Caki2 (cell line): ENCODE results near the gene KRT222. TPM values are rescaled to one million over a fixed set of nuclear protein-coding genes. Genes with fewer than 3 reads are reported as not detected.

Source experiments
- DNase-seq: peaks from one replicate; pipeline ENCODE4 v3.0.0-alpha.2; 2015; ENCODE audit warnings: low read depth
- in situ Hi-C: cut with HindIII; loops from 2 replicates; pipeline ENCODE4 v1.10.0; 2016; ENCODE audit warnings: low sequenced_read_pairs, low pct_unique_long_range_greater_than_20kb, mixed read lengths
- total RNA-seq: library from RNA; depleted of rRNA; stranded (reverse); fragments of >200 nt; shearing (Covaris generic); gene quantifications from 2 replicates; pipeline ENCODE4 v1.2.3, GENCODE V29; 2014; ENCODE audit warnings: low replicate concordance; rRNA removed

KRT222 gene
- 3.1 and 6.8 TPM in 2 replicates for total RNA-seq

DNA sequence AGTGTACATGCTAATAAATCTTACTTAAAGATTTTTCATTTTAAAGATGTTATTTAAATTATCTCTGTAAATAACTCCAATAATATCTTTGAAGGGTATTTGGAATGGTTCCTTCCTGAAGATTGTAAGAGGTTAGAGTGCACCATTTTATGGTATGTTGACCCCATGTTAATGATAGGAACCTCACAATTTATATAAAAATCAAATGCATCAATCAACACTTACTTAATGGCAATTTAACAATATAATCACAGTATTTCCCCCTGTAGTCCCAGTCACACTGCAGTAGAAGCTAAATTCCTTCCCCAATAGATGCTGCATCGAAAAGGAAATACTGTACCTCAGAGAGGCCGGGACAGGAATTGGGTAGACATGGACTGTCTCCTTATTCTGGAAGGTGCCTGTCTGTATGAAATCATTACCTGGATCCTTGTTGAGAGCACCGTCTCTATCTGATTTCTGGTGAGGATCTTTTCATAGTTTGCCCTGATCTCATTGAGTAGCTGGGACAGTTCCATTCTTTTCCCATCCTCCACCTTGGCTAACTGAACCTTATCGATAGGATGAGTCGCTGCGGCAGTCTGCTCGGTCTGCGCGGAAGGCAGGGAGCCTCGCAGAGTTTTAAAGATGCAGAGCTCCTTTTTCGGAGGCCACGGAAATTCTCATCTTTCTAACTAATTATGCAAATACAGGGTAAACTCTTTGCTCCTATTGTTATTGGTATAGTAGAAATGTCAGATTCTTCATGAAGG, at the start of gene KRT222:
Gene KRT222 (minus strand): TSS at position 596 of the 752 bp plus-strand sequence. CDS start 78 bp downstream, at position 518.
- DNase-seq = peak; percentile 15
- in situ Hi-C loops = no loop called here

DNA sequence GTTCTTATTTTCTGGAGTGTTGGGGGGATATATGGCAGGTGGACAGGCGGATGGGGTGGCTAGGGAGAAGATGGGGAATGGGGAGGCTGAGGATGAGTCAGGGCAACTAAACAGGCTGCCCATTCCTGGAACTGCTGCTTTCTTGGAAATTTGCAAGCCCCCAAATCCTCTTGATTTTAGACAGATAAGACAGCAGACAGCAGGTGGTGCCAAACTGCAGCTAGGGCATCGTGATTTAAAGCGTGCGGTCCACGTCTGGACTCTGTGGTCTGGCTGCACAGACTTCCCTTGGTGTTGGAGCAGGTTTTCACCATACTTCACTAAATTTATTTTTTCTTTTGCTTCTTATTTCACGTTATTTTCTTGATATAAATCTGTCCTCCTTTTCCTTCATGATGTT, 49.5 kb upstream of the KRT222 start:
- in situ Hi-C loops = no loop called here
- DNase-seq = no peak

DNA sequence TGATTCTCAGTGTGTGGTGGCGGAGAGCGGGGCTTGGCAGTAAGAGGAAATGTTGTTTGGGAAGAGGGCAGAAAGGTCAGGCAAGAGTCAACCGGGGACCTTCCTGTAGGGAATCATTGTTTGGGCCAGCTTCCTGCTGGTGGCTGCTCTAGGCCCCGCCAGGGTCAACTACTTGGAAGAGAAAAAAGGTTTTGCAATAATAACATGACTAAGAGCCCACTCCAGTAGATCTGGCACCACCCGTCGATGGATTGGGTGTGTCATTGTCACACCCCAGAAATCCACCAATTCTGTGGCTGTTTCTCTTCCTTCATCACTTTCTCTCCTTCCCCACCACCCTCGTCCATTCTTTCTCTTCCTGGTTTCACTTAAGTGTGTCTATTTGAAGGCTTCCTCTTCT, 42.8 kb upstream of the KRT222 start:
- peak; percentile 60 for DNase-seq
- in situ Hi-C loops = no loop called here

DNA sequence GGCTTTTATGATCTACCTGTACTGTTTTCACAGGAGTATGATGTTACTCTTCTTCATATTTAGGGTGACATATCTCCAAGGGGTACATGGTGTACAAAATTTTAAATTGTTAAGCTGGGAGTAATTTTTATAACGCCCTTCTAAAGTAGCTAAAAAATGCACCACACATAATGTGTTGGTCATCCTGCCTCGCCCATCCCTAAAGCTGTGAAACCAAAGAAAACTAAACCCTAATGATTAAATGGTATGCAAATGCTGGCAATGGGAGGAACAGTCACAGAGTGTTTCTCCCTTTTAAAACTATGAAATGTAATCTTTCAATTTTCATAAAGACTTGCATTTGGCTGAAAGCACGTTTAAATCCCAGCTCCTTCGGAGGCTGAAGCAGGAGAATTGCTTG, 40.6 kb upstream of the KRT222 start:
- in situ Hi-C loops = no loop called here
- DNase-seq = peak; percentile 13

DNA sequence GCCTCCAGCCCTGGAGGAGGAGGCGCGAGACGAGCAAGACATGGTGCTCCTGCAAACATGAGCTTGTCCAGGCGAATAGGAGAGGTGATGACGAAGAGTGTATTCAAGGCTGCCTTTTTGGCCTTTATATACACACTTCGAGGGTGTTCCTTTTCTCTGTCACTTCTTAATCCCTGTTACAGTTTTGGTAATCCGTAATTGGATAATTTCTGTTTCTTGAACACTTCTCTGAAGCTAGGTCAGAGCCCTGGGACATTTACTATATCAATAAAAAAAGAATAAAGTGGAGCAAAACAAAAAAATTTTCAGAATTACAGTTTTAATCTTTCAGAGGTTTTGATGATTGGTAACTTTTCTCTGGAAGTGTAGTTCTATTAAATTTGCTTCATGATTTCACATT, 38.7 kb upstream of the KRT222 start, which contains the start of gene KRT24:
Gene KRT24 (minus strand): TSS at position 101 of the 400 bp plus-strand sequence. CDS start 59 bp downstream, at position 42.
- DNase-seq = no peak
- in situ Hi-C loops = no loop called here

DNA sequence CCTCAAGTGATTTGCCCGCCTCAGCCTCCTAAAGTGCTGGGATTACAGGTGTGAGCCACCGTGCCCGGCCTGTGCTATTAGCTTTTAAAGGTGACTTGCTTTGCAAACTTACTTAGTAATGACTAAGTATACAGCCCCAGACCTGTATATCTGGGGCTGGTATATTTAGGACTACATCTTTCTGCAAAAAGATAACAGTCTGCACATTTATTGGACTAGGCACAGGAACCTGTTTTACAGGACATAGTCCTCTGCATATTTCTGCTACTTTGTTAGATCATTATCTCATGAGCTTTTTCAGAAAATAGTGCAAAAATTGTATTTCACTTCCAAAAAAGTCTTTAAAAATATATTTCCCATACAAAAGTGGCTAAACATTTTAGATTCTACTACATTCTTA, 37.3 kb upstream of the KRT222 start:
- in situ Hi-C loops = no loop called here
- DNase-seq = no peak

DNA sequence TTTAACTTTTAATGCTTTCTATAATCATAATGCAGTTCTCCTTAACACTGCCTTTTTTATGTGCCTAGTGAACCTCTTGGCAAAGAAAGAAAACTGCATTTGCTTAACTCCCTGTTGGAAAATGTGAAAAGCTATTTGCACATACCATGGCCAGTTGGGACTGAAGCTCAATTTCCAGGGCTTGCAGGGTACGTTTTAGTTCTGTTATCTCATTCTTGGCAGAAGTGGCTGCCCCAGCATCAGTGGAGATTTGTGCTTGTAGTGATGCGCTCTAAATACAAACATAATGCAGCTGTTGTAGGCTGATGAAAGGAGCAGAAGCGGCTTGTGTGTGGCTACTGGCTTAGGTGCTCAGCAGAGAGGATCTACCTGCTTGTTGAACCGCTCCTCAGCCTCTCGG, 34.9 kb upstream of the KRT222 start:
- DNase-seq = no peak
- in situ Hi-C loops = no loop called here

DNA sequence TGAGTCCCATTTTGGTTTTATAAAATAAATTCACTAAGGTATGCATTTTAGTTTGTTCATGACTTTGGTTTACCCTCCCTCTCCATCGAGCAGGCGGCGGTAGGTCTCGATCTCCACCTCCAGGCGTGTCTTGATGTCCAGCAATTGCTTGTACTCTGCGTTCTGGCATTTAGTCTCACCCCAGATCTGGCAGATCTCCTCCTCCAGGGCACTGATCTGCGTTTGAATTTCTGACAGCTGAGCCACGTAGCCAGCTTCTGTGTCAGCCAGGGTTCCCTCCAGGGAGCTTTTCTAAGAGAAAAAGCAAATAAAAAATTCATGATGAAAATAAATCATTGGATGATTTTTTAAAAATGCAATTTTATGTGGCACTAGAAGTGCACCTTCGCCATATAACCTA, 34.4 kb upstream of the KRT222 start:
- no peak for DNase-seq
- in situ Hi-C loops = no loop called here

DNA sequence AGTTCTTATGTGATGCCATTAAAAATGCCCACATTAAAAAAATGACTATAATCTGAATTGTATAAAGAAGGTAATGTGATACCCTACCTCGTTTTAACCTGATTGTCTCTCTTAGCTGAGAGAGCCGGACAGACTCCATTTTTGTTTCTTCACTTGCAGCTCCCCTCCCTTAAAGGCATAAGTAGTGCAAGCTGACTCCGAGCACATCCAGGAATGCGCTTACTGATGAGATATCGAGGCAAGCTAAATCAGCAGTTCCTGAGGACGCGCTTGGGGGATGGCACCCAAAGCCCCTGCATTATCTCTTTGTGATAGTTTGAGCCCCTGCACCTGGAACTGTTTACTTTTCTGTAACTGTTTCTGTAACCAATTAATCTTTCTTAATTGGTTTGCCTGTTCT, 32.3 kb upstream of the KRT222 start:
- no peak for DNase-seq
- in situ Hi-C loops = no loop called here

DNA sequence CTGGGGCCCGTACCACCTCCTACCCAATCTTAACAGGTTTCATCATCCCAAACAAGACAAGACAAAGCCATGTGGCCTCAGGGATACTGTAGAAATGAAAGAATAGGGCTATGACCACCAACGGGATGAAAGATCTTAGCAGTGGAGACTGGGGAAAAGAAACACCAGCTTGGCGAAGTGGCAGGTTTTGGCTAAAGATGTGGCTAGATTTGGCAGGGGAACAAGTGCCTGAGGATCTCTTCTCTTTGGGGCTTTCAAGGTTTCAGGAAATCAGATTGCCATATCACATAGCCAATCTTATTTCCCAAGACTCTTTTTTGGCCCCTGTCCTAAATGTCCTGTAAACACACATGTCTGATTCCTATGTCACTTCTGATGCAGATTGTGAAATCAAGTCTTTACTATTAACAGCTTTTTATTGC, 31.7 kb upstream of the KRT222 start:
- in situ Hi-C loops = no loop called here
- no peak for DNase-seq

DNA sequence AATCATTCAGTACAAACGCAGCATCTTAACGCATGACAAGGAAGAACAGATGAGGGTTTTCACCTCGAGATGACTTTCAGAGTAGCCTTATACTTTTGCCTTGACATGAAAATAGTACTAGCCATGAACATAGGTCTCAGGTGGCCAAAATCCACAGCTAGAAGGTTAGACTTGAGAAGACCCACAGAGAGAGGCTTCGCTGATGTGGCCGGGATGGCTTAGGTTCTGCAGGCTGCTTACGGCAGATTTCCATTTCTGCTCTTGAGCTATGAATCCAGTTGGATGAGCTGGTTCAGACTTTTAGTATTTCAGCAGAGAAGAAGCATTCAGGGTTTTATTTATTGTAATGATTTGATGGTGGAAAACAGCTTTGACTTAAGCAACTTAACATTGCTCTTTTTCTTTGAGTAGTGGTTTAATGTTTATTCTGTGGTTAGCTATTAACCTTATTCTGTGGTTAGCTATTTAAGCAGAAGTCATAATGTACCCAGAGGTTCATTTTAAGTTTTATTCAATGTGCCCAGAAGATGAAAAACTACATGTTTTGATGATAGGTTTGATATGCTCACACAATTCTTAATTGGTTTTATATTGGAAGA, 31.0 kb upstream of the KRT222 start:
- in situ Hi-C loops = no loop called here
- peak; percentile 23 for DNase-seq

DNA sequence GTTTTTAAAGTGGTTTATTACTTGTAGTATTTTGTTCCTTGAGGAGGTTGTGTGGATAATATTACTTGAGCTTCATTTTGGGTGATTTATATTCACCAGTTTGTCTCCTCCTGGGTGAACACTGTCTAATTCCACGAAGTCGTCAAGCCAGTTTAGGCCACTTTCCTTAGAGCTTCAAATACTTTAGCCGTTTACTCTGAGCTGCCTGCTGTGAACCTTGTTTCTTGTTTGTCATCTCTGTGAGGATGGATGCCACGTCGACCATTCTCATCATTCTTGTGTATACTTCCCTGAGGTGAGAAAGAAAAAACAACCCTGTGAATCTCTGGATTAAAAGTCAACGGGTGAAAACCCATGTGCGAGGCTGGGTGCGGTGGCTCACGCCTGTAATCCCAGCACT, 29.6 kb upstream of the KRT222 start:
- in situ Hi-C loops = no loop called here

DNA sequence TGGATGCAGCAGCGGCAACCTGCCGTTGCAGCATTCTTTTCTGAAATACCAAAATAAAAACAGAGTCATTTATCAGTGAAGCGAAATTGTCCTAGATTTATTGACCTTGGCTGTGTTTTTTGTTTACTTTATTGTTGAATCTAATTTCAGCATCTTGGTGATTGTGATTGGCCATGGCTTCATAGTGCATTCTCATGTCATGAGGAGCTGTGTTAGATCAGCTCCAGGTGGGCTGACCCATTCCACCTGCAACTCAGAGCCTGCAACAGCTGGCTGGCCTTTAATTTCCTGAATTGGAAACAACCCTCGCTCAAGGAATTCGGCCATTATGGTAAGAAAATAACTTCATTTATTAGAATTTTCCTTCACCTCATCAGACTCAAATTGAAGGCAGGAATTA, 22.1 kb upstream of the KRT222 start:
- in situ Hi-C loops = no loop called here
- DNase-seq = no peak

More for the DNA sequence above, 29.6 kb upstream of the KRT222 start:
- DNase-seq = no peak

DNA sequence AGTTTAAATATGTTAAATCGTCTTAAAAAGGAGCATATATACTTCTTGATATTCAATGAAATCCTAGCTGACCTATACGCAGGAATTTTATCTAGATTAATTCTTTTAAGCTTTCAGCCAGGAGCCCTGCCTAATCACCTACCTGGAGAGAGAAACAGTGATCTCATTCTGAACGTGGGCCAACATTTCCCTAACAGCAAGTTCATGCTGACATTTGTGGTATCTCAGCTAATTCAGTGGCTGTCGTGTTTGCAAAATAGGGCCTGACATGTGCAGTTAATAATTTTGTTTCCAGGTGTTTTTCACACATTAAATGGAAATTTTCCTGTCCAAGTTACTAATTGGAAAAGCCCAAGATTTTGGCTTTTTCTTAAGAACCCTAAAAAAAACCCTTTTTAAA, 21.2 kb upstream of the KRT222 start:
- no peak for DNase-seq

DNA sequence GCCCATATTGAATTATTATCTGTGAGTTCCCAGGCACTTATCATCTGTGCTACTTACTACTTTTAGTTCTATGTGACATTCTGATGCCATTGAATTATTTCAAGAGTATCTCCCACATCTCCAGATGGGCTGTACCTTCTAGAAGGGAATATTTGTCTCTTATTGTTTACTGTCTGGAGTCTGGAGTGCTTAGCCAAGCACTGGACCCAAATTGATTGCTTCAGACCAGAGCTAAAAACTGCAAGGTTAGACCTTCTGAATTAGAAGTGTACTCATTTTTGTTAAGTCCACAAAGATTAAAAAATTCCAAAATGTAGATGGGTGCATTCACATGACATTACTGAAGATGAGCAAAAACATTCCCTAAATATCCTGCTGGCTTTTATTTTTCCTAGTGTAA, 16.0 kb upstream of the KRT222 start:
- in situ Hi-C loops = no loop called here
- DNase-seq = no peak

More for the DNA sequence above, 21.2 kb upstream of the KRT222 start:
- in situ Hi-C loops = no loop called here

DNA sequence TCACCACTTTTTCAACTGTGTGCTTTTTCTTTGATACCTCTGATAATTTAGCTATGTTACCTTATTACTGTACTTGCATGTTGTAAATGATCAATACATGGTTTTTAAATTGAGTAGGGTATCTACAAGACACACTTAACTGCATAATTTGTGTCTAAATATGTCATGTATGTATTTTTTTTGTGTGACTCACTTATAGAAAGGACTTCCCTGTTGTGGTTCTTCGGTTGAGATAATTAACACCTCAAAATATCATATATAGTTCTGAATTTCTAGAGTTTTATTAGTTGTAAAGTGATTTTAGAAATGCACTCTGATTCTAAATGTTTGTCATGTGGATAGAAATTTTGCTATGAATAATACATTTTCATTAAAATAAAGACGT, 14.5 kb upstream of the KRT222 start:
- in situ Hi-C loops = no loop called here
- no peak for DNase-seq

DNA sequence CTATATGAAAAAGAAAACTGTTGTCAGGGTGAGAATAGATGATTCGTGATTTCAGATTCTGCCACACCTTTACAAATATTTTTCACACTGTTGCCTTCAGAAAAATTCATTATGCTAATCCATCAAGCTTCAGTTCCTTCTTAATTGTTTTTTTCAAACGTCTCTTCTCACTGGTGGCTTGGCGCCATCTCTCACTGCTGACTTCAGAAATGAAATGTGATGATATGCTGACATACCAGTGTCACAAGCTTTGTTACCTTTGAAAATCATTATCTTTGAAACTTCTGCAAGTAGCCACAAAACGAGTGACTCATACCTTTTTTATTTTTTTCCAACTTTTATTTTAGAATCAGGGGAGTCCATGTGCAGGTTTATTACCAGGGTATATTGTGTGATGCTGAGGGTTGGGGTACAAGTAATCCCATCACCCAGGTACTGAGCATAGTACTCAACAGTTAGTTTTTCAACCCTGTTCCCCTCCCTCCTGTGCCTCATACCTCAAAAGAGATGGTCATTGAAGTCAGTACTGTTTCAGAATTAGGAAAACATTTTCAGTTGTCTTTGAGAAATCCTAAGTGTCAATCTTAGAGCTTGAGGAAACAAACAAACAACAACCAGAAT, 14.0 kb upstream of the KRT222 start:
- in situ Hi-C loops = no loop called here
- DNase-seq = peak; percentile 60

DNA sequence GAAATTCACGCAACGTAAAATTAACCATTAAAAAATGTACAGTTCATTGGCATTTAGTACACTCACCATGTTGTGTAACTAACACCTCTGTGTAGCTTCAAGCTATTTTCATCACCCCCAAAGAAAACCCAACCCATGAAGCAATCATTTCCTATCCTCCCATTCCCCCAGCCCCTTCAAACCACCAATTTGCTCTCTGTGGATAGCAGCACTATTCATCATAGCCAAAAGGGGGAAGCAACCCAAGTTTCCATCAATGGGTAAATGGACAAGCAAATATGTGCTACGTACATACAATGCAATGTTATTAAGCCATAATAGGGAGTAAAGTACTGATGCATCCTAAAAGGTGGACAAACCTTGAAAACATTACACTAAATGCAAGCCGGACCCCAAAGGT, 10.9 kb upstream of the KRT222 start:
- in situ Hi-C loops = no loop called here
- no peak for DNase-seq

DNA sequence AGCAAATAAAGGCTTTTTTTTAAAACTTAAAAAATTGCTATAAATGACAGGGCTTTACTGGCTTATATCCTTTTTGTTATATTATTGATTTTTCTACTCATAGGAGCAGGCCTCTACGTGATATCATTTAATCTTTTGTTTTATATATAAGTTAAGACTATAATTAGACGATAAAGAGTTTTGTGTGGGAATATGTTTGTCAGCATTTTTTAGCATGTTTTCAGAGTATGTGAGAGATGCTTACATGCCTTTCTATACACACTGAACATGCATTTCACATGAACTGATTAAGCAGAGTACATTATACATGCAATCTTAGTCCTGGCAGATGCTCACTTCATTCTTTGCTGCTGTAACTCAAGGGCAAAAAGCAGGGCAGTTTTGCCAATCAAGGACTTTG, 7.7 kb upstream of the KRT222 start:
- DNase-seq = no peak
- in situ Hi-C loops = no loop called here
